Measurements from ENCODE around the gene ZNF823. TPM values are rescaled to one million over a fixed set of nuclear protein-coding genes. Genes with fewer than 3 reads are reported as not detected.

Gene ZNF823
- total and polyA plus RNA-seq, 2 of the 13 experiments (the other 11 are each of a cell fraction or from before 2014, with no cell fraction given) = 5.7 to 11.7 TPM

GRCh38 chr19:11710313-11710712, 28.4 kb downstream of the ZNF823 start:
- Histone ChIP-seq H3K9ac (ENCODE audit: insufficient read depth, low read depth, low read length) (no peak overlapping the region), H2AFZ (ENCODE audit: low read length) (peak overlapping the region; percentile 87), H4K20me1 (ENCODE audit: insufficient read depth, low read length) (no peaks in the 10 kb centered on the region), H3K27me3 (ENCODE audit: control insufficient read depth in 1 of 2, insufficient read depth in 2 of 2, low read length in 2 of 2) (no peaks in the 10 kb centered on the region), H3K4me2 (ENCODE audit: low read depth, low read length) (peak overlapping the region; percentile 68), H3K79me2 (ENCODE audit: insufficient read depth, low read length) (no peaks in the 10 kb centered on the region), H3K4me1 (ENCODE audit: insufficient read depth, low read length) (peaks cover 38% of the 10 kb centered on the region), H3K9me3 (ENCODE audit: low read length) (no peaks in the 10 kb centered on the region), H3K36me3 (replicated peaks in 1 of 2; ENCODE audit: control insufficient read depth in 1 of 2, insufficient read depth in 2 of 2, low read length in 2 of 2) (no peaks in the 10 kb centered on the region), H3K4me3 (replicated peaks in 1 of 3; ENCODE audit: insufficient read depth in 1 of 3, low read depth in 2 of 3, low read length in 3 of 3) (peak overlapping the region in 2 of 3 experiments; percentile 7 to 39; a peak in 2 of 6 replicates), H3K27ac (ENCODE audit: extremely low read length, insufficient read depth, low read length) (peak overlapping the region; percentile 44)
- no peak for FAIRE-seq
- no TSS peak for BruUV-seq (replicated peaks)
- peak; percentile 52 for ATAC-seq
- WGBS (ENCODE audit: low lambda C conversion rate) = 8% methylated on average over 10 of the region's 10 CpGs
- in situ Hi-C loops (cut with HindIII; ENCODE audit: extremely low pct_ligation_motif_present, low pct_unique_long_range_greater_than_20kb) (no loop called here), intact Hi-C loops (cut with micrococcal nuclease; ENCODE audit: unreplicated experiment) (no loop called here)
- DNase-seq (ENCODE audit: low spot score) = no peak
- ChIA-PET CTCF (ENCODE audit: low intra/inter-chr PET ratio, low total read pairs) (no interaction called here), POLR2A (no interaction called here)
- TF ChIP-seq ZBTB3 (CRISPR knock-in tag; IDR thresholded peaks at IDR 0.05; ENCODE audit: borderline replicate concordance, low read depth) (no peak), SALL1 (CRISPR knock-in tag; IDR thresholded peaks at IDR 0.05) (peak; percentile 35; the same call in 1 of the 2 replicates), ZNF687 (CRISPR knock-in tag; IDR thresholded peaks at IDR 0.05) (peak; percentile 48; the same call in 1 of the 2 replicates), NFE2L1 (CRISPR knock-in tag; IDR thresholded peaks at IDR 0.05; ENCODE audit: borderline replicate concordance) (no peak), TEAD3 (CRISPR knock-in tag; optimal IDR thresholded peaks at IDR 0.05; ENCODE audit: borderline replicate concordance) (peak; percentile 16), ZNF605 (CRISPR knock-in tag; IDR thresholded peaks at IDR 0.05) (0 out of 2 replicates have a peak, but pooled peaks have one; percentile 22), ZNF12 (CRISPR knock-in tag; IDR thresholded peaks at IDR 0.05) (no peak), DMAP1 (CRISPR knock-in tag; IDR thresholded peaks at IDR 0.05) (peak; percentile 62; the same call in 1 of the 2 replicates), TFDP1 (CRISPR knock-in tag; IDR thresholded peaks at IDR 0.05; ENCODE audit: borderline replicate concordance) (peak; percentile 69; the same call in 1 of the 2 replicates), SAP130 (CRISPR knock-in tag; IDR thresholded peaks at IDR 0.05; ENCODE audit: low read depth) (0 out of 2 replicates have a peak, but pooled peaks have one; percentile 18), ZNF281 (CRISPR knock-in tag; IDR thresholded peaks at IDR 0.05; ENCODE audit: borderline replicate concordance) (no peak), RBFOX2 (IDR thresholded peaks at IDR 0.05; ENCODE audit: low read depth, low read length) (no peak), TFE3 (CRISPR knock-in tag; IDR thresholded peaks at IDR 0.05) (0 out of 2 replicates have a peak, but pooled peaks have one; percentile 24)
